Superior temporal gyrus (tissue), 1 donor: Measurements from ENCODE around the gene TIGIT.
A peak's percentile ranks its signal among the peaks of the same experiment; 100 is the strongest.

ENCODE experiments used
- DNase-seq: peaks from one replicate; pipeline ENCODE4 v3.0.0-alpha.2; 2016; ENCODE audit errors: extremely low spot score

TIGIT gene

DNA sequence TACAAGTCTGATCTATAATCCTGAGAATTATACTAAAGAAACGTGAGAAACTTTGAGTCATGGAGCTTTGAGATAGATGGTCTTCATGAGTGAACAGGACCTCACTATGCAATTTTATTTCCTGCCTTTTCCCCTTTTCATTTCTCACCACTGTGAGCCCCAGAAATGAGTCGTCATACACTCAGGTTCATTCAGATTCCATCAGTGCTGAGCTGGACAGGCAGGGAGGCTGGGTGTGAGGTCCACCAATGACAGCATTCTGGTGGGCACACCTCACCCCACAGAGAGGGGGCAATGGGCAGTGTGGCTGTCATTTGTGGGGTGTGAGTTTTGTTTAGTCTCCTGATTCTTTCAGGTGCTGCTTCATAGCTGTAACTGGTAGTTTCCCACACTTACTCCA, 16.9 kb downstream of the TIGIT start:
- DNase-seq, result no peak

DNA sequence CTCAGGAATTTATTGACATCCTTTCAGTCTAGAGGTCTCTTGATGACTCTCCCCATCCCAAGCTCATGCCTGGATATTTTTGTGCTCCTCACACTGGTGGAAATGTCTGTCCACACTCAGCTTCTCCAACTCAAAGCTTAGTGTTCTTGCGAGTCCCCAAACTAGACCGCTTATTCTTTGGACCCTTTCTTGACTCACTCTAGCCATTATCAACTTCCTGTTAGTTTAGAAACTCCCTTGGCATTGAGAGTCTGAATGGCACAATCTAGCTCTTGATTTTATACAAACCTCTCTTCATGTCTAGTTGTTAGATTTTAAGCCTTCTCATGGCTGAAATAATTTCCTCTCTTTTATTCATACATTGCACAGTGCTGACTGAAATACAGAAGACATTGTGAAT, 19.6 kb downstream of the TIGIT start:
- DNase-seq, result no peak

DNA sequence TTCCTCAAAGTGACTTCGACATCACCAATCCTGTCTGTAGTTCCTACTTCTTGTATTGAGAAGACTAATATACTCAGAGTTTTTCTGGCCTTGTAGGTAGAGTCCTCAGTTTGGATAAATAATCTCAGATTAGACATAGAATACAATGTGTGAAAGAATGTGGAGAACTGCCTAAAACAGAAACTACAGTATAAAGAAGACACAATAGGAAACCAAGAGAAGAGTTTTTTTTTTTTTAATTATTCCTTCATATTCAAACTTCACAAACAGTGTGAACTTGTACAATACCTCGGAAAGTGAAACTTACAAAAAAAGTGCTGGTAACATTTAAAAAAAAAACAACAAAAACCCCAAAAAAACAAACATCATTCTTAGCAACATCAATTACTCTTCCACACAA, 20.5 kb downstream of the TIGIT start:
- no peak for DNase-seq

DNA sequence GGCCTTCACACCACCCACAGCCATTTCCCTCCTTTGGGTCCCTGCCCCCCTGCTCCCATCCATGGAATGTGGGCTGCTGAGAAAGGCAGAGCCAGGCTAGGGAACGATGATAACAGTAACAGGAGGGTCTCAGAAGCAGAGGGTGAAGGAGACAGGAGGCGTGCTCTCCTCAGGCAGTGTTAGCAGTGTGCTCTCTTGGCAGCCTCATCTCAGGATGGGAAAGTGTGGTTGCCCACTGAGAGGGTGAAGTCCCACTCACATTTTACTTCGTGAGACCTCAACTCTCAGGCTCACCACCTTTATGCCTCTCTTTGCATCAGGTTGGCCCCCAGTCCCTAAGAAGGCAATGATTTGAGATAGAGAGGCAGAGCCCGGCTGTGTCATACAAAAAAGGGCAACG, 24.5 kb downstream of the TIGIT start:
- no peak for DNase-seq

DNA sequence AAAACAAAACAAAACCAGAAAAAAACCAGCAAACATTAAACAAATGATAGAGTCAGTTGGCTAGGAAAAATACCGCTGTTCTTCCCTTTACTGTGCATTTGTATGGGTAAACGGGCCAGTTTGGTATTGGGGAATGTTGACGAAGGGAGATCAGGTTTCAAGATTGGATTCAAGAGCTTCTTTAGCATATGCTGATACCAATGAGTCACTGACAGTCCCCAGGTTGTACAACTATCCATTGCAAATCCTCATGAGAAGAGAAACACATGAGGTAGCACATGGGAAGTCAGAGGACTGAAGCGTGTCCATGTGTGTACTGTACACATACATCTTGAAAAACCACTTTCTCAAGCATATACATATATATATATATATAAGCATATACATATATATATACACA, 25.6 kb downstream of the TIGIT start:
- no peak for DNase-seq

DNA sequence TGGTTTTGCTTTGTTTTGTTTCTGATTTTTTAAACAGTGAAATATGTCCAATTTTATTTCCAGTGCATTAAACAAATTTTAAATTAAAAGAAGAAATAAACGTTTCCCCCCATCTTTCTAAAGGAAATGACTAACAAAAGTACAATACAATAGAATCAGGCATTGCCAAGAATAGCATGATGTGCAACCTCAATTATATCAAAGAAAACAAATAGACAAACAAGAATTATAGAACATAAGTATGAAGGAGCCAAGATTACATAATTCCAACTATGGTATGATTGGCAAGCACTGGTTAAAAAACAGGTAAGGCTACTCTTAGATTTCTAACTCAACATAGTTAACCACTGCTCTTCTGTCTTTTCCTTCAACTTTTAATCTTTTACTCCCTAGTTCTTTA, 26.4 kb downstream of the TIGIT start:
- no peak for DNase-seq

DNA sequence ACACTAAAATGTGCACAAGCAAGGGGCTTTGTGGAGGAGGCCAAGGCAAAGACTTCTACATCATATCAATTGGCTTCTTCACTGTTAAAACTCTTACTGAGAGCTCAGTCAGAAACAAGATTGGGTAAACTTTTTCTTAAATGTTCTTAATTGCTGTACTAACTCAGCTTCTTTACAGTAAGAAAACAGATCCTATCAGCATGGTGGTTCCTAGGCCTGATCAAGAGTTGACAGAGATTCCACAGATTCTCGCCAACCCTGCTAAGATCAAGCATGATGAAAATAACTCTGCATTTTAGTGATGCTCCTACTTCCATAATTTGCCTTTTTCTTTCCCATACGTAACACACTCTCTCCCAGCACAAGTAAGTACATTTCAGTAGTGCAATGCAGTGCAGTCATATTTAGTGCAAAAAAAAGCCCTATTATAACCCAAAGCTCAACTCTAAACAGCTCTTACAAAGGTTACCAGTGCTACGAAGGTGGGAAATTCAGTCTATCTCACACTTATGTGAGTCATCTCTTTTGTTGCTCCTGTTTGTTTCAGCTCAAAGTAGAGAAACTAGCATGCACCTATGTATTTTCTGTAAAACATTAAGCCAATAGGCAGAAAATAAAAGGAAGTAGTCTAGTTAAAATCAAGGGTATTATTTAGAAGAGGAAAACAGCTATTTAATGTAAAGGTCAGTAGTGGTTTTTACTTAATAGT, 29.9 kb downstream of the TIGIT start:
- no peak for DNase-seq

DNA sequence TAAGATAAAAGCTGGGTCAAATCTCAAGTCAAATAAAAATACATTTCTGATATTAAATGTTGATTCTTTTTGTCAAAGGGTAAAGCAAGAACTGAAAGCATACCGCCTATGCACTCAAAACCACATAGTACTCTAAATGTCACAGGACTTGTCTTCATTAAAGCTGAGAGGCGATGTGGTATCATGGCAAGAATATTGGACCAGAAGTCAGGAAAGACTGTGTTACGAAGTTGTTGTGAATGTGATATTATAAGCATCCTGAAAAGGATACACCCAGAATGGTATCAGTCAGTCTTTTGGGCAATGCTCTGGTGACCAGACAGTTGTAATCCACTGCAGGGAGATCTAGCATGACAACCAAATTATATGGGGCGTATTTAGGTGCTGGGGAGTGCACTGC, 33.8 kb downstream of the TIGIT start:
- no peak for DNase-seq

DNA sequence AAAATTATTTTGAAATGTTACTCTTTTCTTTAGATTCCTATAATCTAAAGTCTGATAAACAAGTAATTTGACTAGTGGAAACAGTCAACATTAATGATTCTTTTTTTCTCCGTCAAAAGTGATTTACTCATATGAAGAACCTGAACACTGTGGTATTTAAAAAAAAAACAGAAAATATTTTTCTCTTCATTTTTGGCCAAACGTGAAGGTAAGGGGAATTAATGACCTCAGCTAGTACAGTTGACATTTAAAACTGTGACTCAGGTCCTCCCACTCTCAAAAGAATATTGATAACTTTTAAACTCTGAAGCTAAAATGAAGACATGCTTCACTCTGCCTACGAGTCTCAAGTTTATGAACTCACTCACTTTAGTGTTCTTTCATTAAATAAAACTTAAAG, 34.5 kb downstream of the TIGIT start:
- no peak for DNase-seq

DNA sequence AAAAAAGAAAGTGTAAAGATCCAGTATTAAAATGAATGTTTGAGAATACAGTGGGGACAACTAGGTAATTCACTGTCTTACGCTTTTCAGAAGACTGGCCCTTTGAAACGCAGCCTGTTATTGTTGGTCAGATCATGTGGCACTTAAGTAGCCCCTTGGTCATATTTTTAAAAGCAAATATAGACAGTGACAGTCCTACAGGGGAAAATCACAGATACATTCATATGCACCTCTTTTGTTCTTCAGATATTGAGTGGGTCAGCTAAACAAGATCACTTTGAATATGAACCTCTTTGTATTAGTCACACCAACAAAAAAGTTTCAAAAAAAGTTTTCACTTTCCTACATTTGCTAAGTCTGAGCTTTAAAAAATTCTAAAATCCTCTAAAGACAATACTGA, 36.0 kb downstream of the TIGIT start:
- DNase-seq, result no peak

DNA sequence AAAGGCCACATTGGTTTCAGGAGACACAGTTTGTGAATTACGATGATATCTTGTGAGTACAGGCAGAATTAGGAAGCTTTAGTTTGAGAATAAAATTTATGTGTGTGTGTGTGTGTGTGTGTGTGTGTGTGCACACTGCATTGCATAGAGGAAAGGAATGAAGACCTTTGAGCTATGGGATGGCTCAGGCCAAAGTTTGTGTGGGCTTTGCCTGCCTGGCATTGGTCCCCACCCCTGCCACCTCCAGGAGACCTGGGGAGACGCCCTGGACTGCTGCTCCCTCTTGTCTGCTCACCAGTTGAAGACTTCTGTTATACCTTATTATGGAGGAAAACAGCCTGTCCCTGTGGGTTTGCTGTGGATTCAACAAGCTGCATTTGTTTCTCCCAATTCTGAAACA, 37.2 kb downstream of the TIGIT start:
- DNase-seq, result no peak

DNA sequence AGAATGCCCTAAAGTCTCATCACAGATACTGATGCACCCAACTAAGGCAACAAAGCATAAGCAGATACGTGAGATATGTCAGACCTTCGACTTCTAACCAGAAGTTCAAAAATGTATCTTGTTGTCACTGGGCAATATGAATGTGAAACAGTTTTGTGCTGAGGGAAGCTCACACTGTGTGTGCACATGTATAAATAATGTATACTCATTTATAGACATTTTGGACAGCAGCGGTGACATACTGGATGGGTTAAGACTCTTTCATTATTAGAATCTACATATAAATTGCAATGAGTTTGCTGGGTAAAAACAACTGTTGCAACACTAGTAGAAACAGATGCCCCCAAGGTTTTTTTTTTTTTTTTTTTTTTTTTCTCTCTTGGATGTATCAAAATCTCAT, 37.9 kb downstream of the TIGIT start:
- DNase-seq, result no peak

DNA sequence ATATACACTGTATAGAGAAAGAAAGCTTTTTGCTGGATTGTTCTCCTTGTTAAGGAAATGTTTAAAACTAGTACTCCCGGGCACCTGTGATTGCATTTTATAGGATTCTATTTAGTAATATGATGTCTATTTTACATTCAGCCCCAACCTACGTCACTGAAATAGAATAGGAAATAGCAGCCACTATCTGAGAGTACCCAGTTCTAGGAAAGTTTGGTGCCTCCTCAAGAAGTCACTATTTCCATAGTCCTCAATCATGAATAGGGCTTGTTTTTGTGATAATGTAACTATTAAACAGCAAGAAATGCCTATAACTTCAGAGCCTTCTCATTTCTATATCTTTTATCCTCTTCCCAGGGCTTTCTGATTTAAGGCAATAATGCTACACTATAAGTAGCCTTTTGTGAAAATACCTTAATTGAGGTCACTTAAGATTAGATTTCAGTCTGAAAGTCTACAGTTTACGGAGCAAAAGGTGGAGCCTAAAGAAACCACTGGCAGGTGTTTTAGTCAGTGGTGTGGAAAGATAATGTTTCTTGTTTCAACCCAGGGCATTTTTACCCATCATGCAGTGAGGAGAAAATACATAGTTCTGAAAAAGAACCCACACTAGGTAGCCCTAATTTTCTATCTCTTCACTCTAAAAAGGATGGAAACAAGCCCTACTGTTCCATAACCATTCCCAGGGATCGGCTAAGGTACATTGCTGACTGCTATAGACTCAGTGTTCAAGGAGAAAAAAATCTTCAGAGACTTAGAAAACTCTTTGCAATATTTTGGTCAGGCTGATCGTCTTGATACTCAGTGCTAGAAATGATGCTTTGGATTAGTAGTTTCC, 38.7 kb downstream of the TIGIT start:
- DNase-seq, result no peak

DNA sequence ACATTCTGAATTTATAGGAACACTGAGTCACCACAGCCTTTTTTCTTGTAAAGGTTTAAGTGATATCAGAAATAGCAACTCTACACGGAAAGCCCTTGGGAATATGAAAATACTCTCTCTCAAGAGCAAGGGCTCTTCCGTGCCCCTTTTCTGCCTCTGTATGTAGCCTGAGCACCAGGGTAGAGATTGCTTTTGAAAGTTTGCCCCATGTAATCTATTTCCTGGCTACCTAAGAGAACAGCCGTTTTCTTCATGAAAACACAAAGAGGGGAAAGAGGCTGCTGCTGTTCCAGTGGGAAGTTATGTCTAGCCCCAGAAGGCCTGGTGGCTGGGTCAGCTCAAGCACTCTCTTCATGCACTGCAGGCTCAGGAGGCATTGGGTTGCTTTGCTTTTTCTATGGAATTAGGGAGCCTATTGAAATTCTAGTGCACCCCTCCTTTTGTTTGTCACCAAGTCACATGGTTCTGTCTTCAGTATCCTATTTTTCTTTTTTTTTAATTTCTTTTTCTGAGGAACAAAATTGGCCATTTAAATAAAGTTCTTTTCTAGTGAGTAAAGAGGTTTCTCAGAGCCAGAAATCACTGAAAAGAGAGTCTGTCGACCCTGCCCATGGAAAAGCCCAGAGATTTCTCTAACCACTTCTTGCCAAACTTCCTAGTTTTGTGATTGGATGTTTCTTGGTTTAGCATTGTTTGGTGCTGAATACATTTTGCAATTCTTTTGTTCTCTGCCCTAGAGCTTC, 39.5 kb downstream of the TIGIT start:
- peak; percentile 53 for DNase-seq

DNA sequence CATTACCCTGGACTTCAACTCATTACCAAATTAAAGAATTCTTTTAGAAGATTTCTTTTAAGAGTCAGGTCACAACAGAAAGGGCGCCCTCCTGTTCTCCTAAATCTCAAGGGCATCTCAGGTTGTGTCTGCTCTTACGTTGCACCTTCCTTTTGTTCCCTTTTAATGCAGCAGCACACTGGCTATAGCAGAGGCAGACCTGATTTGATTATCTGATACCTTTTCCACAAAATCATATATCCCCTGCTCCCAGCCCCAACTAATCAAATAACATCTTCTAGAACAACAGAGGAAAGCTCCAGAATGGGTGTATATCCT, 40.1 kb downstream of the TIGIT start:
- no peak for DNase-seq

DNA sequence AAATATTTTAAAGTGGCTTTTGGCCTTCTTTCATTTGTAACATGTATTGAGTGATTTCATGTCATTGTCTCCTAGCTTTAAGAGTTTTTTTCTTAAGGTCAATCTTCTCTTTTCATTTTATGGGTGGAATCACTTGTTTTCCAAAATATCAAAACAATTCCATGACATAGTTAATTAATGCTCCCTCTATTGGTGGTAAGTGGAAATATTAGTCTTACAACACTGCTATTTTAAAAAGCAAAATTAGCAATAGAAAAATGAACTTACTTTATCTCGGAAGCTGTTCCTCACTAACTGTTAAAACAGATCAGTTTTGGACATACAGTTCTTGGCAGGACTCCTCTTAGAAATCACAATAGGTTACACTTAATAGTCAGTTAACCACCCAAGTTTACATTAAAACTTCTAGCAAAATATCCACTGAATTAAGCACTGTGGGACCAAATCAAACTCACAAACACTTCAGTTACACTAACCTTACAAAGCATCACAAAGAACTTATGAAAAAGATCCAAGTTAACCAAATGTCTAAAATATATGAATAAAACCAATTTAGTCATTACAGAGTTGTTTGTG, 42.4 kb downstream of the TIGIT start:
- no peak for DNase-seq

DNA sequence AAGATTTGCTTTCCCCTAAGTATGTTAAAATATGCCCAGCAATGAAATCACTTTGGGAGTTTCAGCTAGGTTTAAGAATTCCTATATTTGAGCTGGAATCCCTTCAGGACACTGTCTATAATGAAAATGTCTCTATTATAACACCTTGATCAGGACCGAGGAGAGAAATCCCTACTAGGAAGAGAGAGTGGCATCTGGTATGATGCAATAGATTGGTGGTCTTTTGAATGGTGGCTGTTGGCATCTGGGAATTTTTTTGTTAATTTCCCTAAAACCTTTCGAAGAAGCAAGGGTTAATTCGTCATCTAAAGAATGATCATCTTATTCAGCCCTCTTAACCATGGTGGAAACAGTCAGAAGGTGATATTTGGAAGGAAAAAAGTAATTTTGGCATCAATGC, 43.0 kb downstream of the TIGIT start:
- no peak for DNase-seq

DNA sequence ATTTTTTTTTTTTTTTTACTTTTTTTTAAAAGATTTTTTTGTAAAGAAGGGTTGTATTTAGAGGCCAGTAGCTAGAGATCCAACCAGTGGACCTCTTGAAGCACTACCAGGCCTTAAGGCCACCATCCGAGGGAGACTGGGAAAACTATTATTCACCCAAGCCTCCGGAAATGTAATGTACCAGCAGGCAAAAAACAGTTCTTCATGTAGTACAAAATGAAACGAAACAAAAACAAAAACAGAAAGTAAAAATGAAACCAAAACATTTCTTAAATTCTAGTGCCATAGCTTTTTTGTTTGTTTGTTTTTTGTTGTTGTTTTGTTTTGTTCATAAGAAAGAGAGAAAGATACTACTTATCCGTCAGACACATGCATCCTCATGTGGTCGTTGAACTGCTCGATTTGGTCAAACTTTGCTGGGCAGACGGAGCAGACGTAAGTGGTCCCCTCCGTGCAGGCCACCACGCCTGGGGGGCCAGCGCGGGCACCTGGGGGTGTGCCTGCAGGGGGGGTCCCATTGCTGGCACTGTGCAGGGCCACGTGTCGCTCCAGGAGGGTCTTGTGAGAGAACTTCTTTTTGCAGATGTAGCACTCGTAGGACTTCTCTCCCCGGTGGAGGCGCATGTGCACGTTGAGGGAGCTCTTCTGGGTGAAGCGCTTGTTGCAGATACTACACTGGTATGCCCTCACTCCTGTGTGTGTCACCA, 45.0 kb downstream of the TIGIT start:
- DNase-seq, result no peak

DNA sequence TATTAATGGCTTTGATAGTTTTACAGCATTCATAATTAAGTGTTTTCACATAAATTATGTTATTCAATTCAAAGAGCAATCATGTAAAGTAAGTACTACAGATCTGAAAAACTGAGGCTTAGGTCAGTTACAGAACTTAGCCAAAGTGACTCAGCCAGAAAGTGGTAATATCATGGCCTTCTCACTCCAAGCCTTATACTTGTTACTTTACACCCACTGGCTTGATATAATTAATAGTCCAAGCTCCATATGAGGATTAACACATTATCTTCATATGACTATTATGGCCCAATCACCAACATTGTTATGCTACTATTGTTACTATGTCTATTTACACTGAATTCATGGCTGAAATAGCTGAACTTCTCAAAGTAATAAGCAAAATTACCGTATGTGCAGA, 50.7 kb downstream of the TIGIT start:
- DNase-seq, result no peak

DNA sequence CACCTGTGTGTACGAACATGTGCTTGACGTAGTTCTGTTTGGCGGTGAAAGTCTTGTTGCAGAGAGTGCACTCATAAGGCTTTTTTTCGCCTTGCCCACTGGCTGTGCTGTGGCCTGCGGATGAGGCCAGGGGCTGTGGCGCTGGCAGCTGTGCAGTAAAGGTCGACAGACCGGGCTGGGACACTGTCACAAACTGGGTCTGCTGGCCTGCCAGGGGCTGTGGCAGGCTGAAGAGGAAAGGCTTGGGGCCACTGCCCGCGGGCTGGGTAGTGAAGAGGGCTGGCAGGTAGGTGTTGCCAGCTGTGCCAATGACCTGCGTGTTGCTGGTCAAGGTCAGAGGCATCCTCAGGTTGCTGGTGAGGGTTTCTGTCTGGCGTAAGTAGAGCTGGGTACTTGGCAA, 56.4 kb downstream of the TIGIT start:
- DNase-seq, result no peak

DNA sequence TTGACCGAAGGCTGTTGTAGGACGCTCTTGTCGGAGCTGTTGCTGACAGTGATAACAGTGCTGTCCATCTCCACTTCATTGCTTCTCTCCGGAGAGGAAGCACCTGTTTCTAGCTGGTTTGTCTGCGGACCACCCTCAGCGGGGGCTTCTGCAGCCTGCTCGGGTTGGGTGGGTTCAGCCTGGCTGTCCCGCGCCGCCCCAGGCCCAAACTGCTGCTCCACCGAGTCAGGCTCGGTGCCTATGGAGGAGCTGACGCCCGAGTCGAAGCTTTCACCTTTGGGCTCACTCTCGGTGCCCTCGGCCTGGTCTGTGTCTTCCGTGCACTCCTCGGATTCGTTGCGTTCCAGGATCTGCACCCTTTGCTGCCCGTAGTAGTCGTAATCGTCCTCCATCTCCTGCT, 56.9 kb downstream of the TIGIT start:
- DNase-seq, result no peak
